ENCODE data around the gene SYNDIG1.

SYNDIG1 gene

DNA sequence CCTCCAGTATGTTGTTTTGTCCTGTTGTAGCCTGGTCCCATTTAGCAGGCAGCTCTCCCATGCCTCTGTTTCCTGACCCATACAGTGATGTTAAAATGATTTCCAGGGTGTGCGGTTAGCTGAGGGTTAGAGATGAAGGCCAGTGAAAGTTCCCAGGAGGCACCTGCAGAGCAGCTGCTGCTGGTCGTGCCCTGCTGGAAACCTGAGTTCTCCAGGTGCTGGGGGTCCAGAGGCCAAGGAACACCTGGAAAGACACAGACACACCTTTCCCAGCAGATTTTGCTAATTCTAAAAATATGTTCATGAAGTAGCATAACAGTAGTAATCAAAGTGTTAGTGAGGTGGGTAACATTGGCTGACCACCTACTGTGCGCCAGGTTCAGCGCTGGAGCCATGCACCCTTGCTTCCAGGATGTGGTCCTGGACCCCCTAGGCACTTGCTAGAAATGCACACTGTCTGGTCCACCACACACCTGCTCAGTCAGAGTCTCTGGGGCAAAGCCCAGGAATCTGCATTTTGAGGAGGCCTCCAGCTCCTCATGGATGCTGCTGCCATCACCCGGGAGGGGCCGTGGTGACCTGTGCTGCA lies 118.7 kb downstream of the SYNDIG1 start:
- no peak for DNase-seq

- DNase-seq, result no peak
Measured at GRCh38 chr20:24588725-24589340, 119.4 kb downstream of the SYNDIG1 start.

GRCh38 chr20:24589381-24589780 lies 120.0 kb downstream of the SYNDIG1 start:
- no peak for DNase-seq

- DNase-seq, result no peak
Measured at GRCh38 chr20:24589815-24590177, 120.4 kb downstream of the SYNDIG1 start.

DNA sequence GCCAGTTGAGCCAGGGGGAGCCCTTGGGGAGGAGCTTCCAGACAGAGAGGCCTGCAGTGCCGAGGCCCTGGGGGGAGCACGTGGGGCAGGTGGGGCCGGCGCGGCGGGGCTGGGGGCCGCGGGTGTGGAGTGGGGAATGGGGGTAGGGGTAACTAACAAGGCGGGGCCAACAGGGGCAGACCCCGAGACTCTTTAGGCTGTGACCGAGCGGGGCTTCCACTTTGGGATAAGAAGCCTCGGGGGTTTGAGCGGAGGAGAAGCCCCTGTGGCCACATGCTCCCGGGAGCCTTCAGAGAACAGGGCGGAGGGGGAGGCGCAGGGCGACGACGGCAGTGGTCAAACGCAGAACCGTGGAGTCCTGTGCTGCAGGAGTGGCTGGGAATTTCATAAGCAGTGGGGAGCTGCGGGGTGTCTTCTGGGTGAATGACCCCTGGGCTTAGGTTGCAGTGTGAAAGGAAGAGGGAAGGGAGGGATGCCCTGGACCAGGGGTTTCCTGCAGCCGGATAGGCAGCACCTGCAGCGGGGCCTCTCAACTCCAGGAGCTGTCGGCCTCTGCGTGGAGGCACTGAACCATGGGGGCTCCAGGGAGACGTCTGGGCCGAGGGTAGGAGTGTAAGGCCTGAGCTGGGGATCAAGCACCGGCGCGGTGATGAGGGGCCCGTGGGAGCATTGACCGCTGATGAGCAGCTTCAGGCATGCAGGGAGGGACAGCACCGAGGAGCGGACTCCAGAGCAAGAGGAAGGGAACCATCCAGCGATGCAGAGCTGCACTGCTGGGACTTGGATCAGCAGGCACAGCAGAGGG lies 121.0 kb downstream of the SYNDIG1 start:
- no peak for DNase-seq

- DNase-seq, result no peak
Measured at GRCh38 chr20:24597051-24597450, 127.6 kb downstream of the SYNDIG1 start.

DNA sequence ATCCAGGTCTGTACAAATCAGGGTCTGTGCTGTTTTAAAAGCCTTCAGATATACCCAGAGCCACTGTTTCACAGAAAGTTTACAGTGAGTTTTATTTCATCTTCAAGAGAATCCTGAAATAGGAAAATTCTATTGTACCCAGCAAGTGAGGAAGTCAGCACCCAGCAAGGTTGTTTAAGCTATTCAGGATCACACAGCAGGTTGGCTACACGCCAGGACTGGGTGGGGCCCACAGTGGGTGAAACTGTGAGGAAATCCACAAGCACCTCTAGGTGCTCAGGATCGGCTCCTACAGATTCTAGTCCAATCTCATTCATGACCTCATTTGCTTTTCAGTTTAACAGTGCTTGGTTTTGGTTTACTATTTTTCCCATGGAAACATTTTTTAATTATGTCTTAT lies 128.9 kb downstream of the SYNDIG1 start:
- no peak for DNase-seq

DNA sequence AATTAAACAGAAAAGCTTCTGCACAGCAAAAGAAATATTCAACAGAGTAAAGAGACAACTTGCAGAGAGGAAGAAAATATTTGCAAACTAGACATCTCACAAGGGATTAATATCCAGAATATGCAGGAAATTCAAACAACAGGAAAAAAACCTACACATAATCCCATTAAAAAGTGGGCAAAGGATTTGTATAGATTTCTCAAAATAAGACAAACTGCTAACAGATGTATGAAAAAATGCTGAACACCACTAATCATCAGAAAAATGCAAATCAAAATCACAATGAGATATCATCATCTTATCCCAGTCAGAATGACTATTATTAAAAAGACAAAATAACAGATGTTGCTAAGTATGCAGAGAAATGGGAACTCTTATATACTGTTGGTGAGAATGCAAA lies 129.6 kb downstream of the SYNDIG1 start:
- no peak for DNase-seq

DNA sequence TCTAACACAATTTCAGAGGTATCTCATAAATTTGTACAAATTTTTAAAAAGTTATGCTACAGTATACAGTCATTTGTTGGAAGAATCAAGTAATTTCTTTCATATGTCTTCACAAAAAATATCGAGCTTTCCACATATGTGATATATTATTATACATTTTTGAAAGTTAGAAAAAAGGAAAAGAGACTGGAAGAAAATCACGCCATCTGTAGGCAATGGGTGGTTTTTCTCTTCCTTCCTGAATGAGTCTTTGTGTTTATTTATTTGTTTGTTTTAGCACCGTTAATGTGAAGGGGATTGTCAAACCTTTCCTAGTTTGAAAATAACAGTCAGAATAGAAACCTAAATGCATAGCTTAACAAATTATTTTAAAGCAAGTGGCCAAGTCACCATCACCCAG lies 130.6 kb downstream of the SYNDIG1 start:
- no peak for DNase-seq

- DNase-seq, result no peak
Measured at GRCh38 chr20:24603454-24603853, 134.0 kb downstream of the SYNDIG1 start.

GRCh38 chr20:24604966-24605665 lies 135.7 kb downstream of the SYNDIG1 start:
- DNase-seq, result no peak

DNA sequence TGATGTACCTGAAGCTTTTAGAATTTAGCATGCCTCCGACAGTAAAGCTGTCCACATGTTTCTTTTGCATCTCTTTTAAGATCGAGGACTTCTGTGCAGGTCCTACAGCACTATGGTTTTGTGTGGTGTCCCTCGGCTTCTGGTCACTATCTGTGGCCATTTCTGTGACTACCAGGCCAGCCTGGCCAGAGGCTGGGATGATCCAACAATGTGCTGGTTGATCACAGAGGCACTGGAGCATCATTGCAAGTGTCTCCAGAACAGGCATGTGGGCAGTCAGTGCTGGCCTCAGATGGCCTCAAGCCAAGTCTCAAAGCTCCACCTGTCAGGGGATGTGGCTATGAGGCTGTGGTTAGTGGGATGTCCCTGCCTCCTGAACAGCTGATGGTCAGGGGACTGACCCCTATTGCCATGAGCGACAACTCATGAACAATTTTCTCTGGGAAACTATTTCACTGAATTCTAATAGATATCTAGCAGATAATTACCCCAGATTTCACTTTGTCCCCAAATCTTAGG lies 136.6 kb downstream of the SYNDIG1 start:
- DNase-seq, result no peak

DNA sequence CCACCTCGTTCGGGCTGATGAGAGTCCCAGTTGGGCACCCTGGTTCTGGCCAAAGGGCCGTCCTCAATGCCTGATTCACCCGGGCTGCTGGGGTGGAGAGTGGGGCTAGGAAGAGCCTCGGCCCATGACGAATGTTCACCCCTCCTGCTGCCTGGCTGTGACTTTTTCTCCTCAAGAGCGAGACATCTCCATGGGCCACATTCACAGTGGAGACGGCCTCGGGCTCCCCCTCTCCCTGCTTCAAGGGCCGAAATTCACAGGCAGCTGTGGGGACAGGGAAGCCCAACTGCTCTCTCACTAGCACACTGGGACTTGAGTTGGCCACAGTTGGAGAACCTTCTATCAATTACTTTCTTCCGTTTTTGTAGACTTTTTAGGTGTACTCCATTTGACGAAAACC lies 138.0 kb downstream of the SYNDIG1 start:
- DNase-seq, result no peak

DNA sequence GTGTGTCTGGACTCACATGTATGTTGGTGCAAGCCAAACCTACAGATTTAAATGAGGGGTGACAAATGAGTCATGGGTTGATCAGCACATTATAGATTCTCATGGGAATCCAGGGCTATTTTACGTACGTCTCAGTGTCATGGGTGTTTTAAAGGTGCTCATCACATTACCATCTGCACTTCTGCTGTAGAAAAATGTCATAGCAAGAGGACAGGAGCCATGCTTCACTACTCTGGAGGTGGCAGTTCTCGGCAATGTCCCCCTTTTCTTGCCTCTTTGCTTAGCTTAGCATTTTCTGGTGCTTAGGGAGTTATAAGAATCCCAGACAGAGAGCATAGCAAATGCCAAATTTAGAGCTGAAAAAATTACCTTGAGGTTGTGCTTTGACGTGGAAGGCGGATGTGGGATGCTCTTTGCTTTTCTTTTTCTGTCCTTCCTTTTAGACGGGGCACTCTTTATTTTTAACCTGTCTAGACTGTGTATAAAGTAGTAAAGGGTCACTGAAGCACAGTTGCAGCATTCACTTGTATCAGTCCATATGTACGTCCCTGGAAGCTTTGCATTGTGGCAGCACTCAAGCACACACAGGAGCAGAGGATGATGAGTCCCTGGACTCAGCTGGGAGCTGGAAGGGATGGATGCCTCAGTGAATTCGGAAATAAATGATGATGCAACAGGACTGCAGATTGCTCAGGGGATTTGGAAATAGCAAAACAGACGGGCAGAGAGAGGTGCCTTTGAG lies 139.7 kb downstream of the SYNDIG1 start:
- no peak for DNase-seq

DNA sequence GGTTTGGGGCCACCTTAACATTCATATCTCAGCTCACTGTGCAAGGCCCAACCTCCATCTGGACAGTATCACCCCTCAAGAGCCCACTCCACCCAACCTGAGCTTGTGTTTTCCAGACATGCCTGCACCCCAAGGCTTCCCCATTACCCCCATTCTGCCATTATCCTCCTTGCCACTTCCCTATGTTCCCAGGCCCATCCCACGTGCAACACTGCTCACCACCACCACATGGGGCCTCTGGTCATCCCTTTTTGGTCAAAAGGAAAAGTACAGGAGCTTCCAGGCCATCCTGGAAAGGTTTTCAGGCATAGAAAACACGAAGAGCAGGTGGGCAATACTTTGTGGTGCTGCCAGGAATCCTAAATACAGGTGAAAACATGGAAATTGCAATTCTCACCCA lies 140.3 kb downstream of the SYNDIG1 start:
- DNase-seq, result no peak

DNA sequence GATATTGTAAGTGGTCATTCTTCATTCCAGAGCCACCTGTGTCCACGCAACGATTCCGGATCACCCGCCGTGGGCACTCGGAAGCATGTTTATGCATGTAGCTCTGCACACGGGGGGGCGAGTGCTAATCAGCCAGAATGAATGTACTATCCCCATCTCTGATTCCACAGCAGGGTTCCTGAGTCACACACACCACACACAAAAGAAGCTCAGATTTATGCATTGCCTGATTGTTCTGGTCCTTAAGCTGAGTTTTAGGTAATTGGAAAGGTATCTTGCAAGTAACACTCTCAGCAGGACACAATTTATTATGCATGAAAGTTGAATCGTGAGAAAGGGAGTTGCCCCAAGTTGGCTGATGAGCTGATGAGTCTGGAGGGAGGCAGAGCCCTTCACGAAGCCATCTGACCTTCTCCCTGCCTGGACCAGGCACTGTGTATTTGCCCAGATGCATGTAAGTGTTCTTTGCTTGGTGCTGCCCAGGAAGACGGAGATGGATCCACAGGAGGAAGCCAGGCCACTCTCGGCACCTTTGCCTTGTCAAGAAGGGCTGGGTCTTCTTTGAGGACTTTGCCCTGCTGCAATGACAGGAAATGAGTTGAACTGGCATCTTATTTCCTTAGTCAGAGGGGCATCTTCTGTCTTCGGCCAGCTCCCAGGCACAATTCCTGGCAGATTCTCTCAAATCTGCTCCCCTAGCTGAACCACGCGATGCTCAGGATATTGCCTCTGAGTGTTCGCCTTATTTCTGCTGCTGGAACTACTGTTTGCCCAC lies 141.1 kb downstream of the SYNDIG1 start:
- DNase-seq, result no peak

DNA sequence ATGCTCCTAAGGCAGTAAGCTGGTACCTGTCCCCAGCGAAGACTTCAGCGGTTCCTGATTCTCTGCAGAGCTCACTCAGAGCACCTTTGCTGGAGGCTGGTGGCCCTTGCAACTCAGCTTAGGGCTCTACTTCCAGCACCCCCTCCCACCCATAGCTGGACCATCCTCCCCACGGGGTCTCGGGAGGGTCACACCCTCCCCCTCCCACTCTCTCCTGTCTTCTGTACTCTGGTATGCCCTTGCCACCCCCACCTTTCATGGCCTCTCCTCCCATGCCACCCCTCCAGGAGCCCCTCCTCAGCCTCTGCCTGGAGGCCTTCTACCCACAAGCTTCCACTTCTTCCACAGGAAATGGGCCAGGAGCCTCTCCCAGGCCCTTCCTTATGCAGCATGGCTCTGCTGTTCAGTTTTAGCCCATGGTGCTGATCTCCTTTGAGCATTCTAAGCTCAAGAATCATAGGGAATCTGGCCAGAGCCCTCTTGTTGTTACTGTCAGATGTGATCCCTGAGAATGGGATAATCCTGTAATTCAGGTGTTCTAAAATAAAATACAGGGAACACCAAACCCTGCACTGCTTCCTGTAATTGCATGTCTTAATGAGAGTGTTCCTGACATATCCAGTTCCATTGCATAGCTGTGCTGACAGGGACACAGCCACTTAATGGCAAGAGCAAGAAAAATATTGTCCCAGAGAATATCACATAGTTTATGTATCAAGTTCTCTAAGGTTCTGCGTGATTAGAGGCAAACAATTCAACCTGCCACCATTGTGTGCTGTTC lies 142.1 kb downstream of the SYNDIG1 start:
- DNase-seq, result no peak

- DNase-seq, result no peak
Measured at GRCh38 chr20:24612799-24613775, 143.7 kb downstream of the SYNDIG1 start.

GRCh38 chr20:24614341-24614740 lies 144.9 kb downstream of the SYNDIG1 start:
- DNase-seq, result no peak

- no peak for DNase-seq
Measured at GRCh38 chr20:24615353-24615752, 145.9 kb downstream of the SYNDIG1 start.
